Measurements from ENCODE around the gene FBXO22.

DNA sequence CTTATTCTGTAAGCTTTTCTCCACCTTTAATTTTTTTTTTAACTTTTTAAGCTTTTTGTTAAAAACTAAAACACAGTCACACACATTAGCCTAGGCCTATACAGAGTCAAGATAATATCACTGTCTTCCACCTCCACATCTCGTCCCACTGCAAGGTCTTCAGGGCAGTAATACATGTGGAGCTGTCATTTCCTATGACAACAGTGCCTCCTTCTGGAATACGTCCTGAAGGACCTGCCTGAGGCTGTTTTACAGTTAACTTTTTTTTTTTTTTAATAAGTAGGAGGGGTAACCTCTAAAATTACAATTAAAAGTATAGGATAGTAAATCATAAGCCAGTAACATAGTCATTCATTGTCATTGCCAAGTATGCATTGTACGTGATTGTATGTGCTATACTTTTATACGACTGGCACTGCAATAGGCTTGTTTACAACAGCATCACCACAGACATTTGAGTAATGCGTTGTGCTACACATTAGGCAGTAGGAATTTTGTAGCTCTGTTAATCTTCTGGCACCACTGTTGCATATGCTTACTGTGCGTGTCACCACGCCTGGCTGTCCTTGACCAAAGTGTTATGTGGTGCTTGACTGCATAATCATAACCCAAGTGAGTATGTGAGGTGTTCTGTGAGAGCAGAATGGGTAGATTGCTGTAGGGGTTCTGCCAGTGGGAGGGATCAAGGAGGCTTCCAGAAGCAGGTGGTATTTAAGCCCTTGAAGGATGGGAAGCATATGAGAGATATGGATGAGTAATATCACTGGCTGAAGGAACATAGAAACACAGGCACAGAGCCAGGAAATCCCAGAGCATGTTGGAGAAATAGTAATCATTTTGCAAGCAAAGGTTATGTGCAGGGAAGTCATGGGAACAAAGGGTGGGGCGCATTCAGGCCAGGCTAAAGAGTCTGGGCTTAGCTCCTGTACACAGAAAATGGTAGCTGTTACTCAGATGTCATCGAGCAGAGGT lies 18.3 kb downstream of the FBXO22 start:
- TF ChIP-seq CTCF (IDR thresholded peaks at IDR 0.05 in 2 of 3, conservative IDR thresholded peaks at IDR 0.05 in 1 of 3; ENCODE audit: control insufficient read depth in 2 of 3, extremely low read depth in 1 of 3, insufficient read depth in 1 of 3, low read depth in 3 of 3, low read length in 3 of 3), result peak; percentile 18 to 29 (median 26); a peak in 4 of 6 replicates
- TF ChIP-seq CEBPB (IDR thresholded peaks at IDR 0.05; ENCODE audit: borderline replicate concordance in 1 of 2, low read depth in 2 of 2, low read length in 2 of 2), result no peak
- no peak for TF ChIP-seq BCLAF1 (IDR thresholded peaks at IDR 0.05)
- no peak for TF ChIP-seq DPF2 (IDR thresholded peaks at IDR 0.05)
- no peak for TF ChIP-seq EGR1 (IDR thresholded peaks at IDR 0.05; ENCODE audit: borderline replicate concordance in 1 of 2, low read depth in 2 of 2, low read length in 2 of 2)
- TF ChIP-seq, protein P1, sequence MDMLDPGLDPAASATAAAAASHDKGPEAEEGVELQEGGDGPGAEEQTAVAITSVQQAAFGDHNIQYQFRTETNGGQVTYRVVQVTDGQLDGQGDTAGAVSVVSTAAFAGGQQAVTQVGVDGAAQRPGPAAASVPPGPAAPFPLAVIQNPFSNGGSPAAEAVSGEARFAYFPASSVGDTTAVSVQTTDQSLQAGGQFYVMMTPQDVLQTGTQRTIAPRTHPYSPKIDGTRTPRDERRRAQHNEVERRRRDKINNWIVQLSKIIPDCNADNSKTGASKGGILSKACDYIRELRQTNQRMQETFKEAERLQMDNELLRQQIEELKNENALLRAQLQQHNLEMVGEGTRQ (IDR thresholded peaks at IDR 0.05; ENCODE audit: borderline replicate concordance, low read depth, low read length), result no peak
- TF ChIP-seq RB1 (IDR thresholded peaks at IDR 0.05; ENCODE audit: borderline replicate concordance), result no peak
- TF ChIP-seq BRCA1 (IDR thresholded peaks at IDR 0.05; ENCODE audit: low read depth, low read length), result no peak
- TF ChIP-seq YY1 (IDR thresholded peaks at IDR 0.05; ENCODE audit: low read depth, low read length), result no peak
- TF ChIP-seq E2F8 (IDR thresholded peaks at IDR 0.05; ENCODE audit: low read depth, partially characterized antibody), result no peak
- TF ChIP-seq SRF (IDR thresholded peaks at IDR 0.05; ENCODE audit: low read depth in 2 of 2, low read length in 2 of 2), result no peak
- no peak for TF ChIP-seq POLR2A (IDR thresholded peaks at IDR 0.05; ENCODE audit: low read depth, low read length)
- no peak for TF ChIP-seq ETV6 (conservative IDR thresholded peaks at IDR 0.05 in 1 of 2, IDR thresholded peaks at IDR 0.05 in 1 of 2; ENCODE audit: borderline replicate concordance in 1 of 2, low read depth in 1 of 2)
